ENCODE measurements around the gene STK25.

STK25 gene

GRCh38 chr2:241508240-241509154 lies at the start of gene STK25:
TSS of gene STK25 (minus strand) at chr2:241508584. CDS start at chr2:241508035, 549 bp downstream.
- DNase-seq (ENCODE audit: low read depth) = peak; percentile 98

GRCh38 chr2:241556746-241557145 lies 48.4 kb upstream of the STK25 start:
- no peak for DNase-seq (ENCODE audit: low read depth)

DNA sequence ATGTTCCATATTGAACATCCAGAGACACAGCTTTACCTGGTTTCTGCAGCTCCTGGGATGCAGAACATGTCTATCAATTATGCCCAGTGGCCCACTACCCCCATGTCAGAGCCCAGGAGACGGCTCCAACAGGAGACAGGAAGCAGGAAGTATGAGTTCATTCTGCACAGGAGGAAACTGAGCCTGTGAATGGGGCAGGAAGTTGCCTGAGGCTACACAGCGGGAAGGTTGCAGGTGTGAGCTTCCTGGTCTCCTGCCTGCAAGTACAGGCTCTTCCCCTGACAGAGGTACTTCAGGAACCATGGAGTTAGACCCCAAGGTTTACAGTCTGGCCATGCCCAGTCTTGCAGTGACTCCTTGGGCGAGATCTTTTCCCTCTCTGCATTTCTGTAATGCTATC lies 47.3 kb upstream of the STK25 start:
- DNase-seq (ENCODE audit: low read depth) = no peak

DNA sequence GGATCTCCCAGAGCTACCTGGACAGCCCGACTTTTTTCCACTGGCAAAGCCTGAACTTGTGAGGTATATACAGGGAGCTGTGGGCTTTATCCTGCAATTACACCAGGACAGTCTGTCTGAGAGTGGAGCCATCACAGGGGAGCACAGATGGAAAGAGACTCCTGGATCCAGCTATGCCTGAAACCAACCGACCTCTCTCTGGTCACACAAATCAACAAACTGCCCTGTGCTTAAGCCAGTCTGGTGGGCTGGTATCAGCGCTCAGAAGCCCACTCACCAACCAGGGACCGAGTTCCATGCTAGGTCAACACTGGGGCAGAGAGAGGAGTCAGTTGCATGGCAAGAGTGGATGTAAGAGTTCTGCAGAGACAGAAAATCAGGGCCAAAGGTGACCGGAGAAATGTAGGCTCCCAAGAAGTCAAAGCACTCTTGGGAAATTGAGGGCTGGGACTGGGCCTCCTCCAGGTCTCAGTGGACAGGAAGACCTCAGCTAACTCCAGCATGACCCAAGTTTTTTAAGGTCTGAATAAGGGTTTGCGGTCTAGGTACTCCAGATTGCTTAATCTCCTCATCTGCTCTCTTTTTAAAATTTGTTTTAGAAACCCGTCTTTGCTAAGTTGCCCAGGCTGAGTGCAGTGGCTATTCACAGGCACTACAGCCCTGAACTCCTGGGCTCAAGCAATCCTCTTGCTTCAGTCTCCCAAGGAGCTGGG lies 46.4 kb upstream of the STK25 start:
- no peak for DNase-seq (ENCODE audit: low read depth)

DNA sequence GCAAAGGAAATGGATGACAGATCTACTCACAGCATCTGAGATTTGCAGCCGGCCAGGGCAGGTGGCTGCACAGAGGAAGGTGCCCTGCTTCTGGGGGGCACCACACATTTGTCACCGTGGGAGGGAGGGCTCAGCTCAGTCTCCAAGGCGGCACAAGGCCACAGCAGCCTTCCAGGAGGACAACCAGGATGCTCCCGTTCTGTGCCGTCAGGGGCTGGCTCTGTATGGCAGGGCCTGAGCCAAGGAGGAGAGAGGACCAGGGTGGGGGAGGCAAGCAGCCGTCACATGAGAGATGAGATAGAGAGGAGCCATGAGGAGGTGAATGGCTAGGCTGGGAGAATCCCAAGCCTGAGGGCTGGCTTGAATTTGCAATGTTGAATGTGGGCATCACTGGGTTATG lies 45.6 kb upstream of the STK25 start:
- DNase-seq (ENCODE audit: low read depth) = no peak

GRCh38 chr2:241553512-241553830 lies 45.1 kb upstream of the STK25 start:
- no peak for DNase-seq (ENCODE audit: low read depth)

- DNase-seq (ENCODE audit: low read depth) = no peak
Observed at GRCh38 chr2:241551998-241552737, 43.8 kb upstream of the STK25 start.

DNA sequence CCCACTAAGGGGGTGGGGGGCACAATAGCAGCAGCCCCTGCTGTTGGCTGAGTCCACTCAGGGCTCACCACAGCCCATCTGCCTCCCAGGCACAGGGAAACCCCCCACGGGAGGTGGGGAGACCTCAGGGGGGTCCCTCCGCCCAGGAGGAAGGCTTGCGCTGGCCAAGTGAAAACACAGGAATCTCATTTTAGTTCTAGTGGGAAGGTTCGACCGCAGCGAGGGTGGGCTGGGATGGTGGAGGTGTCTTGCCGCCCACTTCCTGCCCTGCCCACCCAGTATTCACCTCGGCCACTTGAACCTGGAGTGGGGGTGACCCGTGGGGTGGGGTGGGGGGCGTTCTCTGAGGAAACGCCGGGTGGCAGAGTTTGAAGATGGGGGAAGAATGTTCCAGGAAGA lies 43.2 kb upstream of the STK25 start:
- no peak for DNase-seq (ENCODE audit: low read depth)

DNA sequence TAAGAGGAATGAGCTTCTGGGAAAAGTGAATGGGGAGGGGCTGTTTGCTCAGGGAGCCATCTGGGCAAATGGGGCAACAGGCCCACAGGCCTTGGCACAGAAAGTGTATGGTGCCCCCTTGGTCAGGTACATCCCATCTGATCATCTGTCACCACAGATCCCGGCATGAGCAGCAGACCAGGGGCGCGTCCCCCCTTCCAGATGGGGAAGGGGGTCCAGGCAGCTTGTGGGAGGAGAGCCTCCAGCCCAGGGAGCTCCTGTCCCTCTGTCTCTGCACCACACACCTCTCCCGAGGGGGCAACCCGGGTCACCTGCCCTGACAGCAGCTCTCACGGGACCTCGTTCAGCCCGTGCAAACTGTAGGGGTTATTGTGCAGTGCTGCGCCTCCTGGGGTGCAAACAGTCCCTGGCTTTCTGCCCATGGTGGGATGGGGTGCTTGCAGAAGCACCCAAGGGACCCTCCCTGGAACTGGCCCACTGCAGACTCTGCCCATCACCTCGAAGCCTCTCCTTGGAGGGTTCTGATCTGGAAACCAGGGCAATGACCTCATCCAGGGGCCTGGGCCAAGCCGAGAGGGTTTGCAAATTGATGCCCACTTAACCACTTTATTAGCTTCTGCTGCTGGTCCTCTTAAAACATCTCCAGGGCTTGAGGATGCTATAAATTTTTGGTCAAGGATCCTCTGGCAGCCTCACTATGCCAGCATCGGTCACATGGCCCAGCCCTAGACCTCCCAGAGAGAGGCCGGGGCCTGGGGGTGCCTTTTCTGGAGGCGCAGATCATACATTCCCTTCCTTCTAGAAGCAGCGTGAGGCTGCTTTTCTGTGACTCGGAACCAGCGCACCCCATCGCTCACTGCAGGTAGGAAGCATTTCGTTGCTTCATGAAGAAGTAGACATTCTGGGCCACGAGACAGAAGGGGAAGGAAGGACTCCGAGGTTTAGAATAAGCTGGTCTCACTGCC lies 42.5 kb upstream of the STK25 start:
- DNase-seq (ENCODE audit: low read depth) = no peak

DNA sequence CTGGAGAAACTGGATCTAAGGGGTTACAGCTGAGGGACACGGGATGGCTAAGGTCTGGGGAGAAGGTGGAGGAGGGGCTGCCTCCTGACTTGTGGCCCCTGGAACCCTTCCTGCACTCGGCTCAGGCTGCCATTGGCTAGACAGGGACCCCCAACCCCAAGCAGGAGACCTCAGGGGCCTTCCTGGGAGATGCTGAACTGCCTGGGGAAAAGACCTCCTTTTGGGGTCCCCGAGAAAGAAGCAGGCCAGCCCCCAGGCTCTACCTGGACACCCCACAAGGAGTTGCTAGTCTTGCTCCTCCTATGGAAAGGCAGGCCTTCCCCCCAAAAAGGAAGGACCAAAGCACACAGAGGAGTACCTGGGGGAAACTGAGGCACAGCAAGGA lies 40.1 kb upstream of the STK25 start:
- DNase-seq (ENCODE audit: low read depth) = no peak

GRCh38 chr2:241547781-241548450 lies 39.5 kb upstream of the STK25 start:
- DNase-seq (ENCODE audit: low read depth) = no peak

- no peak for DNase-seq (ENCODE audit: low read depth)
Observed at GRCh38 chr2:241546771-241547498, 38.6 kb upstream of the STK25 start.

- no peak for DNase-seq (ENCODE audit: low read depth)
Observed at GRCh38 chr2:241545523-241546473, 37.4 kb upstream of the STK25 start.

DNA sequence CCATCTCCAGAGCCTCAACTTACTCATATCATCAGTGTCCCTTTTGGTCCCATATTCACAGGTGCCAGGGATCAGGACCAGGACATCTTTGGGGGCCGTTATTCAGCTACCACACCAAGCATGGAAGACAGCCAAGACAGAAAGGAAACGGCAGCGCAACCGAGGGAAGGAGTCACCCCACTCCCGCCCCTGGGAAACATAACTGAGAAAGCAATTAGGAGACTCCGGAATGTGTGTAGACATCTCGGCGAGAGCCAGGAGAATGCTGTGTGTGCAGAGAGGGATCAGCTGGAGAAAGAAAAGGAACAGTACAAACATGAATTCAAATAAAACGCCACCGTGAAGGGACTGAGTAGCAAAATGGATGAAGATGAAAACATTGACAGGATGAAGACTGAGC lies 36.7 kb upstream of the STK25 start:
- DNase-seq (ENCODE audit: low read depth) = no peak

DNA sequence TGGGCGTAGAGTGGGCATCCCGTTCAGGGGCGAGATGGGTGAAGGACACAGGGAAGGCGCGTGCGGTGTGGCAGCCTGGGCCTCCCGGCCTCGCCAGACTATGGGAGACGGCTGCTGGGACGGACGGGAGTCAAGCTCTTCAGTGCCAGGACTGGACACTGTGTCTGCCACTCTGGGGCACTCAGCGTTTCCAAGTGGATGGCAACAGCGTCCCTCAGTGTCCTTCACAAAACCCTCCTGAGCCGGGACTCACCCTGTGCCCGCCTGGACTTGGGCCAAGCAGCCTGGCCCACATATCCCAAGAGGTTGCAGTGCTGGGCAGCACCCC lies 33.9 kb upstream of the STK25 start:
- DNase-seq (ENCODE audit: low read depth) = no peak

DNA sequence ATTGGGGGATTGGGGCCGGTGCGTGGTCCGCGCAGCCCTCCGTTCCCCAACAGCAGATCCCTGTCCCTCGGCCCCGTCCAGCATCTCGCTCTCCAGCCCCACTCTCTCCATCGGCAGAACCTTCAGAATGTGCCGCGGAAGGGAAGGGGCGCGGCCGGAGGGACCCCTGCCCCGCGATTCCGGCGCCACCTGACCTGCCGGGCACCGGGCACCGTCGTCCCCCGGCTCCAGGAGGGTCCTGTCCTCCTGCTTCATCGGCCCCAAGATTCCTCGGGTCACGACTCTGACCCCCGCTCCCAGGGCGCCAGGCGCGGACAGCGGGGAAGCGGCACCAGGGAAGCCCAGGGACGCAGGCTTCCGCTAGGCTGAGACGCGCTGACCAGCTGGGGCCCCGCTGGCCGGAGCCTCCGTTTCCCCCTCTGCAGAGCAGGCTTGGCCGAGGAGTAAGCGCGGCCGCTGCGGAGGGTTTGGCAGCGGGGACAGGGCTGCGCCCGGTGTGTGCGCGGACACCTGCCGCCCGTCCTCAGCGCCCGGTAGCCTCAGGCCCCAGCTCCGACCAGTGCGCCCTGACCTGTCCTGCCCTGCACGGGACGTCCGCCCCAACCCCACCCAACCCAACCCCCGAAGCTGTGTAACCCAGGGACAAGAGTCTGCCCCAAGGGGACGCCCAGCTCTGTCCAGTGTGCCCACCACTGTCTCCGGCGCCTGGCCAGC lies 33.3 kb upstream of the STK25 start:
- DNase-seq (ENCODE audit: low read depth) = no peak

- peak; percentile 72 for DNase-seq (ENCODE audit: low read depth)
Observed at GRCh38 chr2:241540771-241541561, 32.6 kb upstream of the STK25 start.

- DNase-seq (ENCODE audit: low read depth) = no peak
Observed at GRCh38 chr2:241540401-241540770, 32.0 kb upstream of the STK25 start.

All from activated T-cell treated with anti-CD3 and anti-CD28 coated beads for 48 hours (primary cell).